Measurements from ENCODE around the gene TNFRSF21.

Gene TNFRSF21

GRCh38 chr6:47241742-47242482, 67.8 kb downstream of the TNFRSF21 start:
- no peak for TF ChIP-seq CTCF (IDR thresholded peaks at IDR 0.05)
- Histone ChIP-seq H3K9me3 (no peaks in the 10 kb centered on the region), H3K4me1 (no peaks in the 10 kb centered on the region), H3K36me3 (no peaks in the 10 kb centered on the region), H3K27me3 (no peaks in the 10 kb centered on the region), H3K4me3 (no peak overlapping the region), H3K27ac (no peak overlapping the region)
- intact Hi-C loops (cut with DNase I; ENCODE audit: low total_unique reads): no loop called here
- no peak for DNase-seq

DNA sequence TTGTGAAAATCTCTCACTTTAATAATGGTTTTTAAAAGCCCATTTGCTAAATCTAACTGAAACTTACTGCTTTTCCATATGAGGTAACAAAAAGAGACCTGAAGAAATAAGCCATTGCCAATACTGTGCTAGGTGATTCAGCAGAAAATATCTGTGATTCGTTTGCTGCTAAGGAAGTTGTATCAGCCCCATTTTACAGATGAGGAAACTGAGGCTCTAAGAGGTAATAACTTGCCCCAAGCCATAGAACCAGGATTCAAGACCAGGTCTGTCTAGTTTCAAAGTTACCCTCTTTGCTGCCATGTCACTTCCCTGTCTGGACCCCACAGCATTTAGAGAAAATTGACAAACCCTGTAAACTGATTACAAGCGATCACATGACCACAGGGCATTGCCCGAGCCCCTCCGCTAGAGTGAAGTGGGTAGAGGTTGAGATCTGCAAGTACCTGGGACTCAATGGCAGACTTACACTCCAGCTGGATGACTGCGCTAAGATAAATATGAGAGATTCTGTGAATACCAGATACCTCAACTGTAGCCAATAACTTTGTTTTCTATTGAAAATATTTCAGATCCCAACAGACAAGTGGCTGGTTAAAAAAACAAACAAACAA, 69.3 kb downstream of the TNFRSF21 start:
- DNase-seq: no peak
- TF ChIP-seq CTCF (IDR thresholded peaks at IDR 0.05): no peak
- Histone ChIP-seq H3K4me1 (no peaks in the 10 kb centered on the region), H3K36me3 (no peaks in the 10 kb centered on the region), H3K9me3 (no peaks in the 10 kb centered on the region), H3K27me3 (no peaks in the 10 kb centered on the region), H3K4me3 (no peak overlapping the region), H3K27ac (no peak overlapping the region)
- intact Hi-C loops (cut with DNase I; ENCODE audit: low total_unique reads): no loop called here

GRCh38 chr6:47239546-47239945, 70.2 kb downstream of the TNFRSF21 start:
- no peak overlapping the region for H3K27ac ChIP-seq

DNA sequence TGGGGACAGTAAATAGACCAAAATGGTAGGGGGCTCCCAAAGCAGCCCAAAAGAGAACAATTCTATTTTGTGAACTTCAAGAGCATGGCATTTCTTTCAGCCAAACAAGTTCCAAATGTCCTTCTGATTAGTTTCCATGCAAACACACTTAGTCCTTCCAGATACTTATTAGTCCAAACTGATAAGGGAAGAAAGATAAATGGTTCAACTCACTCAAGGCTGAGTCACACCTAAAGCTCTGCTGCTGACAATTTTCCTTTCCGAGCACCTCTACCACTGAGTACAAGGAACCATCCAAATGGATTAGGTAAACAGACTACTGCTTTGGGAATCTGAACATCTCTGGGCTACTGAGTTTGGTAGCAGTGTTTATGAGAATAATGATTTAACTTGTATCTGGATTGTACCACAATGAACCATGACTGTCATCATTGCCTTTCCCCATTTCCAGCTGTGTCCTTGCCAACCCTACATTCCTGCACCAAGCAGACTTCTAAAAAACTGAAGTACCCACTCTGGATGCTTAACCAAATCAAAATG, 71.2 kb downstream of the TNFRSF21 start:
- TF ChIP-seq CTCF (IDR thresholded peaks at IDR 0.05): no peak
- no peak overlapping the region for H3K27ac ChIP-seq
- no peaks in the 10 kb centered on the region for H3K27me3 ChIP-seq
- H3K4me3 ChIP-seq: no peak overlapping the region
- H3K9me3 ChIP-seq: no peaks in the 10 kb centered on the region
- intact Hi-C loops (cut with DNase I; ENCODE audit: low total_unique reads): no loop called here
- DNase-seq: no peak
- no peaks in the 10 kb centered on the region for H3K4me1 ChIP-seq
- H3K36me3 ChIP-seq: peaks cover 0 to 3% (median 0%) of the 10 kb centered on the region in 3 donors

More at GRCh38 chr6:47239546-47239945, 70.2 kb downstream of the TNFRSF21 start:
- H3K4me1 ChIP-seq: no peaks in the 10 kb centered on the region
- DNase-seq: no peak
- no peak overlapping the region for H3K4me3 ChIP-seq
- no peaks in the 10 kb centered on the region for H3K36me3 ChIP-seq
- H3K27me3 ChIP-seq: no peaks in the 10 kb centered on the region
- no peak for TF ChIP-seq CTCF (IDR thresholded peaks at IDR 0.05)
- intact Hi-C loops (cut with DNase I; ENCODE audit: low total_unique reads): no loop called here
- no peaks in the 10 kb centered on the region for H3K9me3 ChIP-seq

- Histone ChIP-seq H3K36me3 (peaks cover 0 to 3% (median 0%) of the 10 kb centered on the region in 3 donors), H3K9me3 (no peaks in the 10 kb centered on the region), H3K27me3 (no peaks in the 10 kb centered on the region), H3K27ac (no peak overlapping the region), H3K4me3 (no peak overlapping the region), H3K4me1 (no peaks in the 10 kb centered on the region)
- intact Hi-C loops (cut with DNase I; ENCODE audit: low total_unique reads): no loop called here
- TF ChIP-seq CTCF (IDR thresholded peaks at IDR 0.05): no peak
- no peak for DNase-seq
Observed at GRCh38 chr6:47237196-47237595, 72.5 kb downstream of the TNFRSF21 start.

All from tibial artery (tissue), 4 donors.